Natural killer cell (primary cell): ENCODE measurements around the gene EPS8. TPM values are rescaled to one million over a fixed set of nuclear protein-coding genes. Genes with fewer than 3 reads are reported as not detected.

Source experiments
- ATAC-seq, 3 donors: fragments of 150-1000 bp in 2 of 3; fragments of 200-7000 bp in 1 of 3; cut with Tn5 transposase; 1 replicate in 1 of 3; 2 replicates in 2 of 3; pipeline ENCODE4 v1.10.0; 2021; ENCODE audit warnings: mild to moderate bottlenecking in 2 of 3, moderate library complexity in 2 of 3
- DNase-seq, 2 donors: peaks; one replicate each; pipeline versions ENCODE4 v3.0.0 to v3.0.0-alpha.2; 2013 to 2021; ENCODE audit warnings: mixed read lengths in 1 of 2
- H3K27ac ChIP-seq: one replicate; pipeline ENCODE4 v1.5.1; 2013; ENCODE audit warnings: mild to moderate bottlenecking, low read length
- H3K27me3 ChIP-seq: one replicate; pipeline ENCODE4 v1.6.1; 2013; ENCODE audit warnings: low read length; ENCODE audit not compliant: control insufficient read depth, insufficient read depth
- H3K36me3 ChIP-seq: one replicate; pipeline ENCODE4 v1.6.1; 2013; ENCODE audit warnings: low read length; ENCODE audit not compliant: control insufficient read depth, insufficient read depth
- H3K4me1 ChIP-seq: one replicate; pipeline ENCODE4 v1.6.1; 2013; ENCODE audit warnings: low read length; ENCODE audit not compliant: control insufficient read depth, insufficient read depth
- H3K4me3 ChIP-seq: one replicate; pipeline ENCODE4 v1.5.1; 2013; ENCODE audit warnings: low read length
- H3K9me3 ChIP-seq: one replicate; pipeline ENCODE4 v1.6.1; 2013; ENCODE audit warnings: low read length; ENCODE audit not compliant: control insufficient read depth, insufficient read depth
- H3K27ac Mint-ChIP-seq, 2 donors: one replicate each; pipeline ENCODE4 v1.8.0; 2022; ENCODE audit warnings: mild to moderate bottlenecking in 2 of 2, mixed read lengths in 2 of 2, moderate library complexity in 1 of 2
- H3K27me3 Mint-ChIP-seq, 2 donors: one replicate each; pipeline ENCODE4 v1.8.0; 2022; ENCODE audit warnings: low read depth in 2 of 2, mixed read lengths in 2 of 2
- H3K36me3 Mint-ChIP-seq: one replicate; pipeline ENCODE4 v1.8.0; 2022; ENCODE audit warnings: mixed read lengths
- H3K4me1 Mint-ChIP-seq, 2 donors: one replicate each; pipeline ENCODE4 v1.8.0; 2022; ENCODE audit warnings: mixed read lengths in 2 of 2
- H3K4me3 Mint-ChIP-seq: one replicate; pipeline ENCODE4 v1.8.0; 2022; ENCODE audit warnings: mild to moderate bottlenecking, moderate library complexity, mixed read lengths
- H3K9me3 Mint-ChIP-seq, 2 donors: one replicate each; pipeline ENCODE4 v1.8.0; 2022; ENCODE audit warnings: mixed read lengths in 2 of 2
- WGBS: methylation state at CpG from one replicate; pipeline ENCODE4 v1.1.7; 2013; ENCODE audit warnings: missing lambda C conversion rate; ENCODE audit not compliant: insufficient coverage; 5-methylcytosine and 5-hydroxymethylcytosine counted together
- intact Hi-C: fragments of 100-400 bp; cut with micrococcal nuclease; formaldehyde crosslinking; loops from one replicate; pipeline ENCODE4 v1.14.2; 2022
- total RNA-seq, 4 donors: library from RNA; stranded (reverse); fragments of 120-200 nt in 1 of 4; gene quantifications; one replicate each; pipeline versions ENCODE4 v1.2.3 to v1.2.4, GENCODE V29; 2013 to 2022
- TF ChIP-seq, protein P1 (sequence below): fragments of 200-600 bp; IDR thresholded peaks from one replicate; pipeline ENCODE4 v1.8.0; 2022; ENCODE audit warnings: antibody characterized with exemption

The EPS8 gene
- total RNA-seq, 3 donors from 2014 or later (not counting 1 experiment from before 2014, with no cell fraction given), result 1.5 to 2.6 (median 1.5) TPM

DNA sequence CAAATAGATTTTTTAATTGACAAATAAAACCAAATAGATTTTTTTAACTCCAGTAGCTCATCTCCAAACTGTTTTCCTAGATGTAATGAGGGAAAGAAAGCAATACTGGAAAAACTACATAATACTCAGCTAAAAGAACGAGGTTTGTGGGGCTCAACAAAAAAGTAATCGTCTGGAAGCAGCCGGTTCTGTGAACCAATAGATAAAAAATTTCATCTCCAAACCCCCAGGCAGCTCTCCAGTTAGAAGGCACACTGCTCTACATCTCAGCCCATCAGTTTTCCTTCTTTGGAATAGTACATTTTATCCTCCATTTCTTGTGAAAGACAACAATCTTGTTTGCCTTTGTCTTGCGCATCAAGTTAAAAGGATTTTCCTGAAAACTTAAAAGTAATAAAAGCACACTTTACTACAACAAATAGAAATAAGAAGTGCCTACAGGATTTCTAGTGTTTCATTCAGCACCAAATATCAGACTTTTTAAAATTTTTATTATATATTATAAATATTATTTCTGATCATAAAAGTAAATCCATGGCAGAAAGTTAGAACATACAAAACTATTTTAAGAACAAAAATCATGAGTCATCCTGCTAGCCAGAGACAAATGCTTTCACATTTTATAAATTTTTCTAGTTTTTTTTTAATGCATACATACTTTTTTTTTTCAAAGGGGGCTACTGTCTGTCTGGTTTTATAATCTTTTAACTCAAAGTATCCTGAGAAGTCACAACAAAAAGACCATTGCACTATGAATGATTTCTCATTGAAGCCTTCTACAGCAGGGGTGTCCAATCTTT, 67.7 kb downstream of the EPS8 start:
- 97% methylated on average over 4 of the region's 4 CpGs for WGBS
- DNase-seq, result no peak

DNA sequence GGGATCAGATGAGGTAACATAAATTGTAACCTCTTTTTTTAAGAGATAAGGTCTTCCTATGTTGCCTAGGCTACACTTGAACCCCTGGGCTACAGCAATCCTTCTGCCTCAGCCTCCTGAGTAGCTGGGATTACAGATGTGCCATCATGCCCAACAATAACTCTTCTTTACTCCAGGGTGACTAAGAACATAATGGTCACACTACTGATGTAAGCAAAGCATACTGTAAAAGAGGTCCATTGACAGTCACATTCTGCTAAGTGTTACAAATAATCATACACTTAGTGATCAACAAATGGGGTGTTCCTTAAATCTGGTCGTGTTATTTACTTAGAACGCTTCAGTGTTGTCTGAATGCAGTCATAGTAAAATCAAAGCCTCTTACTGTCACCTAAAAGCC, 68.9 kb downstream of the EPS8 start:
- Histone ChIP-seq H3K9me3 (no peaks in the 10 kb centered on the region), H3K27ac (no peak overlapping the region), H3K4me1 (no peaks in the 10 kb centered on the region), H3K4me3 (no peak overlapping the region), H3K36me3 (no peaks in the 10 kb centered on the region), H3K27me3 (no peaks in the 10 kb centered on the region)
- TF ChIP-seq, protein P1, sequence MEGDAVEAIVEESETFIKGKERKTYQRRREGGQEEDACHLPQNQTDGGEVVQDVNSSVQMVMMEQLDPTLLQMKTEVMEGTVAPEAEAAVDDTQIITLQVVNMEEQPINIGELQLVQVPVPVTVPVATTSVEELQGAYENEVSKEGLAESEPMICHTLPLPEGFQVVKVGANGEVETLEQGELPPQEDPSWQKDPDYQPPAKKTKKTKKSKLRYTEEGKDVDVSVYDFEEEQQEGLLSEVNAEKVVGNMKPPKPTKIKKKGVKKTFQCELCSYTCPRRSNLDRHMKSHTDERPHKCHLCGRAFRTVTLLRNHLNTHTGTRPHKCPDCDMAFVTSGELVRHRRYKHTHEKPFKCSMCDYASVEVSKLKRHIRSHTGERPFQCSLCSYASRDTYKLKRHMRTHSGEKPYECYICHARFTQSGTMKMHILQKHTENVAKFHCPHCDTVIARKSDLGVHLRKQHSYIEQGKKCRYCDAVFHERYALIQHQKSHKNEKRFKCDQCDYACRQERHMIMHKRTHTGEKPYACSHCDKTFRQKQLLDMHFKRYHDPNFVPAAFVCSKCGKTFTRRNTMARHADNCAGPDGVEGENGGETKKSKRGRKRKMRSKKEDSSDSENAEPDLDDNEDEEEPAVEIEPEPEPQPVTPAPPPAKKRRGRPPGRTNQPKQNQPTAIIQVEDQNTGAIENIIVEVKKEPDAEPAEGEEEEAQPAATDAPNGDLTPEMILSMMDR, result no peak
- Mint-ChIP-seq H3K27ac (no peak overlapping the region), H3K27me3 (peaks cover 3 to 9% of the 10 kb centered on the region in 2 donors), H3K4me3 (no peak overlapping the region), H3K4me1 (peaks cover 0 to 5% of the 10 kb centered on the region in 2 donors), H3K9me3 (no peaks in the 10 kb centered on the region), H3K36me3 (no peaks in the 10 kb centered on the region)
- 97% methylated on average over 2 of the region's 2 CpGs for WGBS
- DNase-seq (no peak), ATAC-seq (no peak)
- intact Hi-C loops, result no loop called here

More for the DNA sequence above, 67.7 kb downstream of the EPS8 start:
- Mint-ChIP-seq H3K27me3 (peaks cover 6 to 9% of the 10 kb centered on the region in 2 donors), H3K9me3 (no peaks in the 10 kb centered on the region), H3K4me3 (no peak overlapping the region), H3K4me1 (peaks cover 0 to 5% of the 10 kb centered on the region in 2 donors), H3K36me3 (no peaks in the 10 kb centered on the region), H3K27ac (no peak overlapping the region)
- TF ChIP-seq, protein P1, result no peak
- H3K36me3 ChIP-seq, result no peaks in the 10 kb centered on the region
- no peaks in the 10 kb centered on the region for H3K9me3 ChIP-seq
- no peak for ATAC-seq
- intact Hi-C loops, result no loop called here
- no peak overlapping the region for H3K27ac ChIP-seq
- no peaks in the 10 kb centered on the region for H3K4me1 ChIP-seq
- no peak overlapping the region for H3K4me3 ChIP-seq
- no peaks in the 10 kb centered on the region for H3K27me3 ChIP-seq

DNA sequence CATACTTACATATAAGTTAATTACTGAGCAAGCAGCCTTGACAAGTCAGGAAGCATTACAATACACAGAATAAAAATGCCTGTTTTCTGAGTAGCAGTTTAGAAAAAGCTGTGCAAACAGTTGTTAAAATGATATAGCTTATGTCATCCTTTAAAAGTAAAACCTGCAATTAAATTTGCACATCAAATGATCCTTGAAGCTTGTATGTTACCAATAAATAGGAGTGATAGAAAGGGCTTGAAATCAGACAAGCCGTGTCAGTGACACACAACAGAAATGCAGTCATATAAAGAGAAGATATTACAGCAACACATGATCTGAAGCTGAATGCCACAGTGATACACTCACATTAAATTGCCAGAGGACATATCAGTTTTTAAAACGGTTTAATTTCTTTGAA, 70.0 kb downstream of the EPS8 start:
- Histone ChIP-seq H3K27ac (no peak overlapping the region), H3K36me3 (no peaks in the 10 kb centered on the region), H3K4me1 (no peaks in the 10 kb centered on the region), H3K27me3 (no peaks in the 10 kb centered on the region), H3K4me3 (no peak overlapping the region), H3K9me3 (no peaks in the 10 kb centered on the region)
- H3K9me3 Mint-ChIP-seq, result no peaks in the 10 kb centered on the region
- H3K27me3 Mint-ChIP-seq, result peaks cover 3 to 9% of the 10 kb centered on the region in 2 donors
- TF ChIP-seq, protein P1, result no peak
- H3K4me3 Mint-ChIP-seq, result no peak overlapping the region
- H3K27ac Mint-ChIP-seq, result no peak overlapping the region
- peaks cover 0 to 5% of the 10 kb centered on the region in 2 donors for H3K4me1 Mint-ChIP-seq
- WGBS, result 81% methylated on average over 2 of the region's 2 CpGs
- DNase-seq, result no peak
- intact Hi-C loops, result no loop called here
- H3K36me3 Mint-ChIP-seq, result no peaks in the 10 kb centered on the region
- no peak for ATAC-seq
